Measurements from ENCODE around the gene FAF2.

GRCh38 chr5:176500511-176500910 is 52.3 kb downstream of the FAF2 start:
- TF ChIP-seq ZFX (IDR thresholded peaks at IDR 0.05; ENCODE audit: borderline replicate concordance) (no peak), CTCF (IDR thresholded peaks at IDR 0.05) (no peak)

Measured in 22Rv1 (cell line).